Cardiac muscle cell (in vitro differentiated cells and primary cell): ENCODE data around the gene FGFR4. TPM values are rescaled to one million over a fixed set of nuclear protein-coding genes. Genes with fewer than 3 reads are reported as not detected.
A peak's percentile ranks its signal among the peaks of the same experiment; 100 is the strongest.

ENCODE experiments used
- DNase-seq, 2 donors: peaks; one replicate each; pipeline versions ENCODE4 v3.0.0 to v3.0.0-alpha.2; 2010 to 2017; ENCODE audit warnings: low read depth in 1 of 2, low spot score in 1 of 2
- H3K27ac ChIP-seq: fragments of 200-600 bp; sonication (generic); 2 replicates; pipeline ENCODE4 v1.5.1; 2016
- H3K27me3 ChIP-seq: fragments of 200-600 bp; sonication (generic); 2 replicates; pipeline ENCODE4 v1.6.0; 2016; ENCODE audit warnings: control low read depth
- H3K36me3 ChIP-seq: fragments of 200-600 bp; sonication (generic); 2 replicates; pipeline ENCODE4 v1.5.1; 2016; ENCODE audit warnings: control low read depth
- H3K4me1 ChIP-seq: fragments of 200-600 bp; sonication (generic); 2 replicates; pipeline ENCODE4 v1.8.1; 2017; ENCODE audit warnings: low read depth, mild to moderate bottlenecking, mixed run types
- H3K4me3 ChIP-seq: fragments of 200-600 bp; sonication (generic); 2 replicates; pipeline ENCODE4 v1.5.1; 2016; ENCODE audit warnings: mild to moderate bottlenecking
- H3K9me3 ChIP-seq: fragments of 200-600 bp; sonication (generic); 2 replicates; pipeline ENCODE4 v1.5.1; 2017; ENCODE audit warnings: low read depth, mild to moderate bottlenecking, control low read depth
- CTCF ChIP-seq: IDR thresholded peaks from 2 replicates; pipeline ENCODE4 v1.5.1; 2012; ENCODE audit warnings: low read depth, mild to moderate bottlenecking, low read length
- polyA plus RNA-seq: library from polyadenylated mRNA; unstranded; fragments of >200 nt; fragmentation: Nextera tagmentation; extraction: Ambion mirVana; gene quantifications from 2 replicates; pipeline ENCODE4 v1.2.1, GENCODE V29; 2016
- total RNA-seq: library from RNA; depleted of rRNA; stranded (reverse); fragments of >200 nt; gene quantifications from 2 replicates; pipeline ENCODE4 v1.2.3, GENCODE V29; 2016

Gene FGFR4
- total RNA-seq: 1.1 and 2.8 TPM in 2 replicates
- polyA plus RNA-seq: 0.96 and 1.8 TPM in 2 replicates

- peak; percentile 55 for TF ChIP-seq CTCF
- H3K27me3 ChIP-seq: peaks cover 20% of the 10 kb centered on the region
- H3K27ac ChIP-seq: no peak within 1 kb of the TSS
- H3K4me3 ChIP-seq: peak within 1 kb of the TSS; percentile 11
- no peaks in the 10 kb centered on the region for H3K36me3 ChIP-seq
- H3K9me3 ChIP-seq: no peaks in the 10 kb centered on the region
- DNase-seq: peak; percentile 73 to 82
- no peaks in the 10 kb centered on the region for H3K4me1 ChIP-seq
Measured at GRCh38 chr5:177086654-177087397, at the start of gene FGFR4. FGFR4 (plus strand) TSS chr5:177086915; CDS start chr5:177089603, 2,688 bp downstream.

- no peaks in the 10 kb centered on the region for H3K4me1 ChIP-seq
- H3K9me3 ChIP-seq: no peaks in the 10 kb centered on the region
- no peak overlapping the region for H3K27ac ChIP-seq
- no peak overlapping the region for H3K4me3 ChIP-seq
- no peak for DNase-seq
- TF ChIP-seq CTCF: no peak
- peaks cover 5% of the 10 kb centered on the region for H3K36me3 ChIP-seq
- H3K27me3 ChIP-seq: no peaks in the 10 kb centered on the region
Measured at GRCh38 chr5:177036921-177037320, 49.8 kb upstream of the FGFR4 start.

DNA sequence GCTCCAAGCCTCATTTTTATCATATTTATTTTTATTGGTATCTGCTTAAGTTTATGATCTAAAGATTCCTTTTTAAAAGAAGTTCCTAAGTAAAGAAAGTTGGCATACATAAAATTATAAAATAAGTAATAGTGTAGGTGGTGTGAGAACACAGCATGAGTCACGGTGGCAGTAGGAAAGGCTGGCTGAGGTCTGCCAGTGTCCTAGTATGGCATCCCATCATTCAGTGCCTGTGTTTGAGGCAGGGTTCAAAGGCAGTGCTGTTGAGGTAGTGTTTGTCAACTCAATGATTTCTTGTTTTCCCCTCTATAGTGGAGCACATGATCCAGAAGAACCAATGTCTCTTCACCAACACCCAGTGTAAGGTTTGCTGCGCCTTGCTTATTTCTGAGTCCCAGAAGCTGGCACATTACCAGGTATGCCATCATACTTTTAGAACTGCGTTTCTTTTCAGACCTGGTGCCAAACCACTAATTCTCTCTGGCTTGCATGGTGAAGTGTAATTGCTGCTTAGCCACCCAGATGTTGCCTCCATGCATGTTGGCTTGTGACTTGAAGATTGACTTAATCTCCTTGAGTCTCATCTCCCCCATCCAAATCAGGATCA, 45.8 kb upstream of the FGFR4 start:
- Histone ChIP-seq H3K9me3 (no peaks in the 10 kb centered on the region), H3K4me1 (no peaks in the 10 kb centered on the region), H3K27me3 (no peaks in the 10 kb centered on the region), H3K4me3 (no peak overlapping the region), H3K27ac (no peak overlapping the region), H3K36me3 (peaks cover 16% of the 10 kb centered on the region)
- TF ChIP-seq CTCF: no peak
- peak in 1 of 2 donors; percentile 55 for DNase-seq

- Histone ChIP-seq H3K27ac (no peak overlapping the region), H3K36me3 (peaks cover 21% of the 10 kb centered on the region), H3K4me3 (no peak overlapping the region), H3K27me3 (no peaks in the 10 kb centered on the region), H3K4me1 (no peaks in the 10 kb centered on the region), H3K9me3 (no peaks in the 10 kb centered on the region)
- no peak for TF ChIP-seq CTCF
- DNase-seq: no peak
Measured at GRCh38 chr5:177041936-177042335, 44.8 kb upstream of the FGFR4 start.

GRCh38 chr5:177043114-177043513, 43.6 kb upstream of the FGFR4 start:
- DNase-seq: no peak
- Histone ChIP-seq H3K4me1 (no peaks in the 10 kb centered on the region), H3K36me3 (peaks cover 21% of the 10 kb centered on the region), H3K27me3 (no peaks in the 10 kb centered on the region), H3K4me3 (no peak overlapping the region), H3K9me3 (no peaks in the 10 kb centered on the region), H3K27ac (no peak overlapping the region)
- TF ChIP-seq CTCF: no peak
